B cell (primary cell): ENCODE measurements around the gene TAGLN2.

Experiments
- CTCF ChIP-seq: fragments of 200-600 bp; IDR thresholded peaks from one replicate; pipeline ENCODE4 v1.8.0; 2022; ENCODE audit warnings: antibody characterized with exemption, mild to moderate bottlenecking
- EZH2 ChIP-seq: IDR thresholded peaks from 2 replicates; pipeline ENCODE4 v1.6.1; 2012; ENCODE audit warnings: borderline replicate concordance, low read depth, mild to moderate bottlenecking, moderate library complexity, low read length; ENCODE audit not compliant: insufficient read depth, poor library complexity, severe bottlenecking

DNA sequence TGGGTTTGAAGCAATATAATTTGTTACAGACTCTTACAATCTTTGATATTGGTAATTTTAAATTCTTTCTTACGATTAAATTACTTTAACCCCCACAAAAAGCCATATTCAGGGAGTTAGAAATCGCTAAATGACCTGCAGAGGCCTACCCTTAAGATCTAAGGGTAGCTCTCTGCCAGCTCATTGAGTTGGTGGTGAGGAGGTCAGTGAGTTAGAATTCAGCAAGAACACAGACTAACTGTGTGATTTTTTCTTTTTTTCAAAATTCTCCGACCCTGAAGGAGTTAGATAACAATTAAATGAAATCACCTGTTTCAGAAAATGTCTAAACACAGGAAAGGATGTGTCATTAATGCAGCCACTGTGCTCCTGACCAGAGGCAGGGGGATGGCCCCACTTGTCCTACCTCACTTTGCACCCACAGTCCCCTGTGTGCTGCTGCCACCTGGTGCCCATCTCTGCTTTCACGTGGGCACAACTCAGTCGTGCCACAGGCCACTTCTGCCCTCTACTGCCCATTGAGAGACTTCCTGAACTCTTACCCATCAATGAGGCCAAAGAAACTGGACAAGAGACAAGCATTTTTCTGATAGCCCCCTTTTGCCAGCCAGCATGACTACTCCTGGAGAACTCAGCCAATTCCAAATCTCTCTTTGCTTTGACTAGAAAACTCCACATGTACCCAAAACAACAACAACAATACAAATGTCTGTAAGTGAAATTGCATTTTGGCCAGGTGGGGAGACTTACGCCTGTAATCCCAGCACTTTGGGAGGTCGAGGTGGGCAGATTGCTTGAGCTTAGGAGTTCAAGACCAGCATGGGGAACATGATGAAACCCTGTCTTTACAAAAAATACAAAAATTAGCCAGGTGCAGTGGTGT lies 33.8 kb downstream of the TAGLN2 start:
- peak; percentile 78 for TF ChIP-seq CTCF
- TF ChIP-seq EZH2: no peak
